NCI-H146 treated with DMSO at 0.1 percent for 48 hours (cell line): ENCODE data around the gene PRND.
A peak's percentile ranks its signal among the peaks of the same experiment; 100 is the strongest.
"Not testable (repeated sequence)": the region's sequence is repeated elsewhere in the genome, so short reads cannot be mapped to it uniquely, and the experiment has no call there.

ENCODE experiments used
- DNase-seq: peaks from one replicate; lab custom pipeline; 2025; ENCODE audit not compliant: unreplicated experiment; lab: John Stamatoyannopoulos, UW

PRND gene

DNA sequence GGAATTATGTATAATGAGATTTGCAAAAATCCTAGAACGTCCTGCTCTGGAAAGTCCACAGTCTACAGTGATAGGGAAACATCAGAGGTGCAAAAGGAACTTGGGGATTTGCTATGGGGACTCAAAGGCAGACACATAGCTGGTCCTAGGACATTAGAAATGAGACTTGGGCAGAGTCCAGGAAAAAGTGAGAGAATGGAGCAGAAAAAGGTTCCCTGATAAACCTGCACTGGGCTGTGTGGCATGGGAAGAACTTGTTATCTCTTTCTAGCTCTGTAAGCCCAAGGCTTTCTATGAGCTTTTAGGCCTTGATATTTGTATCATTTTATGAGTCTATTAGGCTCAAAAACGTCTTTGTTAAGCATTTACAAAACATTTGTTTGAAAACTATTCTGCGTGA lies 15.2 kb downstream of the PRND start:
- DNase-seq, result no peak

DNA sequence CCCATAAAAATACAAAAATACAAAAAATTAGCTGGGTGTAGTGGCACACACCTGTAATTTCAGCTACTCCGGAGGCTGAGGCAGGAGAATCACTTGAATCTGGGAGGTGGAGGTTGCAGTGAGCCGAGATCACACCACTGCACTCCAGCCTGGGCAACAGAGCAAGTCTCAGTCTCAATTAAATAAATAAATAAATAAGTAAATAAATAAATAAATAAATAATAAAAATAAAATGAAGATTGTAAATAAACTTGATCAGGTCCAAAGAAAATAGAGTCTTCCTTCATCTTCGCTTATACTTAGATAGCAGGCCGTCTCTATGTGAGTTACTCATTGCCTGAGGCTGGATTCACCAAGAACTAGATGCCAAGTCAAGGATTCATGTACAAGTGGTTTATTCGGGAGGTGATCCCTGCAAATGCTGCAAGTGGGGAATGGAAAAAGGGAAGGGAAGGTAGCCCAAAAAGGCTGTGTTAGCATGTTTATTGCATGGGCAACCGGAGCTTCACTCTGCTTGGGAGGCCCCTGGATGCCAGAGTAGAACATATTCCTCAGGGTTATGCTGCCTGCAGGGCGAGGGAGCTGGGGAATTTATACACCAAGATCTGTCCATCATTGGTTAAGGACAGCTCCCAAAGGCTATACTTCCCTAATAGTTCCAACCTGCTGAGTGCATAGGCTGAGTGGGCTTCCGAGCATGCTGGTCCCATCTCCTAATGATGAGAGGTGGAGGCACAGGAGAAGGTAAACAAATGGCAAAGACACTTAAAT lies 16.3 kb downstream of the PRND start:
- no peak for DNase-seq

DNA sequence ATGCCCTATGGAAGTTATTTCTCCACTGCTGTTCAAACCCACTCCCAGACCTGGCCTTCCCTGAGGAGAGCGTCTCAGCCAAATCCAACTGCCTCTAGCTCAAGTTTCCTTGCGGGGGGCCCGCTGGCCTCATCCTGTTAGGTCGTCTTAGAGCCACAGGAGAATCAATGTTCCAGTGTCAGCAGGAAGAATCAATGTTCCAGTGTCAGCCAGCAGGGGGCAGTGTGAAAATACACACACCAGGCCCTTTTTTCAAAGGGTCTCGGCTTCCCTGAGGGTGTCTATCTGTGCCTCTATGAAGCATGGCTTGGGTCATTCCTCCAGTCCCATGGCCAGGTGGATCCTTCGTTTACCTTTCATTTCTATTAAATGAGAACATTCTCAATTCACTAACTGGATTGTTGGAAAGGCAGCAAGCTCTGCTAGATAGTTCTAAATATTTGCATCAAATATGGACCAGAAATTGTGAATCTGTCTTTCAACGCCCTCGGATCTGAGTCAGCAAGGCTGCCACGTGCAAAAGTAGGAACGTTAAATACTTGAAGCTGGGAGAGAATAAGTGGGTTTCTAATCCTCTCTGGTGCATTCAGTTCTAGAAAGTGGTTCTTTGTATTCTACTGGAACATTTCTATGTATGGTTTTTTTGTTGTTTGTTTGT lies 19.2 kb downstream of the PRND start:
- DNase-seq, result no peak

DNA sequence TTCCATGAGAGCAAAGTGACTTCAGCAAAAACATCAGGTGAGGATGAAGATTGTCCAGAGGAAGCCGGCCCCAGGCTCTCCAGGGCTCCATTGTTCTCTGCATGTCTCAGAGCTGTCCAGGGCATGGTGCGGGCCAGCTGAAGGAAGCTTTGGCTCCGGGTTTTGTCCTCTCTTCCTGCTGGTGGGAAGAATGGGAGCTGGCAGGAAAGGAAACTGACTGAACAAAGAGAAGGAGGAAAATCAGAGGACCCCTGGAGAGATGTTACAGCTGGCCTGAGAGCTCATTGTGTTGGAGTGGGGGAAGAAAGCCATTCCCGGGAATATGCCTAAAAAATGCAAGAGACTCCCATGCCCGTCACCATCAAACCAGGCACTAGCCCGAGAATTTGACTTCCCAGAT lies 27.1 kb downstream of the PRND start:
- DNase-seq, result peak; percentile 56

DNA sequence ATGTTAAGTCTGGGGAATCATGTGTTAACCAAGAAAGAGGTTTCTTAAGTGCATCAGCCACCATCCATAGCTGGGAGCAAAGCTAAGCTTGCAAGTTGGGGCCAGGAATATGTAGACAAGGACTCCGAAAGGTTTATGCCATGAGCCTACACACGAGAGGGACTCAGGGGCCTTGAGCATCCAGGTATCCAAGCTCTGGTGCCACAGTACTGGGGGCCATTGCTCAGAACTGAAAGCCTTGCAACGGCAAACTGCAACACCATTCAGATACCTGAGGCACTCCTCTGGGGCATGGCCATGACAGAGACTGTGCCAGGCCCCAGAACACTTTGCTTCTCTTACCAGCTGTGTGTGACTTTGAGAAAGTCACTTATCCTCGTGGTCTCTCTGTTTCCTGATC lies 27.6 kb downstream of the PRND start:
- DNase-seq, result no peak

DNA sequence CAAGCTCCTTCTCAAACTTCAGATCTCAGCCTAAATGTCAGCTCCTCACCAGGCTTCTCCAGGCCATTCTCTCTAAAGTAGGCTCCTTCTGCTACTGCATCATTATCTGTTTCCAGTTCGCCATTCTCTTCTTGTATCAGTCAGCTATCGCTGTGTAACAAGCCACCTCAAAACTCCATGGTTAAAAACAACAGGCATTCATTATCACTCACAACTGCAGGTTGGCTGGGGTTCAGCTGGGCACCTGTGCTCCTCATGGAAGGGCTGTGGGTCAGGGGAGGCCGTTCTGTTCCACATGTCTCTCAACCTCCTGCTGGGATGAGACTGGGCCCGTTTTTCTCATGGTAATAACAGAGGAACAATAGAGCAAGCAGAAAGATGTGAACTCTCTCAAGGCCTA lies 28.7 kb downstream of the PRND start:
- no peak for DNase-seq

DNA sequence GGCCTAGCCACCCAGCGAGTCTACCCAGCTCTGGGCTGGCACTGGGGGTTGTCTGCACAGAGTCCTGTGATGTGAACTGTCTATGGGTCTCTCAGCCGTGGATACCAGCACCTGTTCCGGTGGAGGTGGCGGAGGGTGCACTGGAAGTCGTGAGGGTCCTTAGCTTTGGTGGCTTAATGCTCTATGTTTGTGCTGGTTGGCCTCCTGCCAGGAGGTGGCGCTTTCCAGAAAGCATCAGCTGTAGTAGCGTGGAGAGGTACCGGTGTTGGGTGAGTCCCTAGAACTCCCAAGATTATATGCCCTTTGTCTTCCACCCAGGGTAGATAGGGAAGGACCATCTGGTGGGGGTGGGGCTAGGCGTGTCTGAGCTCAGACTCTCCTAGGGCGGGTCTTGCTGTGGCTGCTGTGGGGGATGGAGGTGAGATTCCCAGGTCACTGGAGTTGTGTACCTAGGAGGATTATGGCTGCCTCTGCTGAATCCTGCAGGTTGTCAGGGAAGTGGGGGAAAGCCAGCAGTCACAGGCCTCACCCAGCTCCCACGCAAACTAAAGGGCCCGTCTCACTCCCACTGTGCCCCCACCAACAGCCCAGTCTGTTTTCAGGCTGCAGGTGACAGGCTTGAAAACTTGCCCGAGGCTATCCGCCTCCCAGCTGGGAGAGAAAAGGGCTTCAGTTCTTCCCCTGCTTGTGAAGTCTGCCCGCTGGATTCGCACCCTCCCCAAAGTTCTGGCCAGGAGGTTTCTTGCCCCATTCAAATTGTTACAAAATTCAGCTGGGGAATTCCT lies 37.6 kb downstream of the PRND start:
- peak; percentile 67 for DNase-seq

DNA sequence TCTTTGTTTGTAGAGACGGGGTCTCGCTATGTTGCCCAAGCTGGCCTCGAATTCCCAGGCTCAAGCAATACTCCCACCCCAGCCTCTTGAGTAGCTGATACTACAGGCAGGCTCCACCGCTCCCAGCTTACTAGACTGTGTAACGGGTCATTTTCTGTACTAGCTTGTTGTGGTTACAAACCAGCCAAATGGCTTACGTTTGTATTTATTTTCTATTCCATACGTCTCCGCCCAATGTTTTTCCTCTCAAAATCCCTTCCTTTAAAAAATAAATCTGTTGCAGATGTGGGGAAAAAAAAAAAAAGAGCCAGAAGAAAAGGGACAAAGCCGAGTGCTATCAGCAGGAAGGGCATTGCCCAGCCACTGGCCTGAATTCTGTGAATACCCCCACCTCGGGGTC lies 41.6 kb downstream of the PRND start:
- DNase-seq, result no peak

DNA sequence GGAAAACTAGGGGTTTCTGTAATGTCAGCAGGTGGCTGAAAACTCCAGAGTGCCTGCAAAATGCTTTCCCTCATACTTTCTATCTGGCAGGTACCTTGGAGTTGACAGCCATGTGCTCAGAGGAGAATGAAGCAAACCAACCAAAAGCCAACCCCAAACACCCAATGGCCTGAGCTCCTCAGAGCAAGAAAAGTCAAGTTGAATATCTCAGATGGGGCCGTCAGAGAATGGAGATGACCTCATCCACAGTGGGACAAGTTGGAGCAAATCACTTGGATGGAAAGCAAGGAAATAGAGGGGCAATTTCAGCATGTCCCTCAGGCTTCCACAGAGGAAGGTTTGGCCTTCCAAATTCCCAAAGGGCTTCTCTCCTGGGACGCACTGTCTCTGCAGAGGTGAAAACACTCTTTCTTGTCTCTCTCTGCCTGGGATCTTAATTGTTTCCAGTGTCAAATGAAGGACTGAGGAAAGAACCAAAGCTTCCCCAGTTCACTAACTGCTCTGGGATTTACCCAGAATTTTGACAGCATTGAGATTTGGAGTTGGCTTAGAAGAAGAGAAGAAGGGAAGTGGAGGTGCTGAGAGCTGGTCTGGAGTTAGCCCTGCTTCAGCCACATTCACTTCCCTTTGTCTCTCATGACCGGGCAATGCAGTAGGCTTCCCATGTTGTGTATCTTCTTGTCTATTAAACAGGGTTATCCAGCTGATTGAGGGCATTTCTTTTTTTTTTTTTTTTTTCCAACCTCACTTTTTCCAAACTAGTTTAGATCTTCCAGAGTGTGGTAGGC lies 42.2 kb downstream of the PRND start:
- no peak for DNase-seq

DNA sequence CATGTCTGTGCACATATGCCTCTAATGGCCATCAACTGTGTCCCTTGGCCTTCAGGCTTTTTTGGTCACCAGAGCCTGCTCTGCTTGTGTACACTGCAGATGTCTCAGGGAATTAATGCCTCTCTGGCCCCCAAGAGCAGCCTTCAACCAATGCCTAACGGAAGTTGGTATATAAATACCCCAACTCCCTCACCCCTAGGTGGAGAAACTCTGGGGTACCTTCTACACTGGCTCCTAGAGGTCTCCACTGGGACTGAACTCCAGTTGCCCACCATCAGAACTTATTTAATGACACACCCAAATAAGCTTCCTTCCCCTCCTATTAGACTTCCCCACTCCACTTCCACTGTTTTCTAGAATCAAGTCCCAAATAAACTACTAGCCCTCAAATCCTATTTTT lies 43.1 kb downstream of the PRND start:
- no peak for DNase-seq

DNA sequence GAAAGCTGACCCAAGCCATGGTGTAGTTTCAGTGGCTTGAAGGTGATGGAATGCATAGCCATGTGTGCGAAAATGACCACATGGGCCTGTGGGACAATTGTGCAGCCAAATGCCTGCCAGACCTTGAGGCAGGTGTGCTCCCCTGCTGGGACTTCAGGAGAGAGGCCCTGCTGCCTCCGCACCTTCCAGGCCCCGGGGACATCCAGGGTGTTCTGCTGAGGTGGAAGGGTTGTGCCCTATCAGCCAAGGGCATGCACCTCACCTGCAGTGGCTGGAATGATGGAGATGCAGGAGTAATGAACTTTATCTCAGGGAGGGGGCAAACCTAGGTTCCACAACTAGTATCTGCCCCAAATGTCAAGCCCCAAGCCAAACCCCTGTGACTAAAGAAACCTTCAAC lies 44.0 kb downstream of the PRND start:
- DNase-seq, result no peak

DNA sequence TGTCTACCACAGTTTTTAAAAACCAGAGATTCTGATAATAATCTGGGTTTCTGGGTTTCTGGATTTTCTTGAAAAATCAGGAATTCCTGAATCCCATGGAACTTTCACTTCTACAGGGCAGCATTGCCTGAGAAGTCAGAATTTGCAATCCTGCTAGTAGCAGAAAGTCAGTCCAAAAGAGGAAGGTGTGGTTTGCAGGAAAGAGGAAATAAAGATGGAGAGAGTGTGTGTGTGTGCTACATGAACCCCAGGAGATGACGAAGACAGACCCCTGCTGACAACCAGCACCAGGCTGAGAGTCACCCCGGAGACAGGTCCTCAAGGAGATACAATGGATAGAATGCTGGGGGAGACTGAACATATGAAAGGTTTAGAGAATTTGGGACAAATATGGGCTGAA lies 44.9 kb downstream of the PRND start:
- no peak for DNase-seq

DNA sequence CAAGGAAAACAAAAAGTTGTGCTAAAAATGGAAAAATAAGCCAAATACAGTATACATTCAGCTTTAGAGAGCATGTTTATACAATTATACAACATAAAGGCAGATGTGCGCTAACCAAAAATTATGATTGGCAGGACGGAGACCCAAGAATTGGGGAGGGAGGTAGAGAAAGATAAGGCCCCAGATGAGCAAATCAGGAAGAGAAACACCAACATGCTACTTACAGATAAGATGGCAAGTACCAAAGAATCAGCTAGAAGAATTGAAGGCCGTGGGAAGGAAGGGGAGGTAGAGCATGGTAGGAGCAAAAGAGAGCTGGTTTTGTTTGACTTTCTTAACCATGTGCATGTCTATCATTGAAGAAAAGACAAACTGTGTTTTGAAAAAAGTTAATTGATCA lies 45.4 kb downstream of the PRND start:
- no peak for DNase-seq

DNA sequence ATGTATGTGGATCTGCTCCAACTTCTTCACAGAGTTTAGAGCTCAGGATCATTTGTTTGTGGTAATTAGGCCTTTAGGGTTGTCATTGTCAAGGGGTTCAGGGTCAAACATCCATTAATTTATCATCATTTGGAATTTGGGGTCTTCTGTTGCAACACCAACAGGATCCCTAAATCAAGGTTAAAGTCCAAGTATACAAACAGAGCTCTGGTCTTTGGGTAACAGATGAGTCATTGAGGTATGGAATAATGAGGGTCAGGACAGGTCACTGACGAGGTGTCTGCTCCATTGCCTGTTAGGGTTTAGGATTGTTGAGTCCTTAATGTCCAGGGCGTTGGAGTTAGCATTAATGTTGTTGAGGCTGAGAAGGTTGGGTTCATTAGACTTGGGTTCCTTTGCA lies 47.6 kb downstream of the PRND start:
- no peak for DNase-seq

DNA sequence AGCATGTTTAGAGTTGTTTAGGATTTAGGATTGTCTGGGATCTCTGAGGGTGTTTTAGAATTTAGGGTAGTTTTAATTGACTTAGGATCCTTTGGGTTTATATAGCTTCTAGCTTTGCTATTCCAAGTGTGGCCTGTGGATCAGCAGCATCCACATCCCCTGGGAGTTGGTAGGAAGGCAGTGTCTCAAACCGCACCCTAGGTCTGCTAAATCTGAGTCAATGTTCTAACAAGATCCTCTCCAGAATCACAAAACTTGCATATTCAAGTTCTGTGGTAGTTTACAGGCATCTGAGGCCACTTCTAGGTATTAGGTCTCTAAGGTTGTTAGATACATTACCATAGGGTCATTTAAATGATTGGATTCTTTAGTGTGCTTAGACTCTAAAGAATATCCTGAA lies 48.3 kb downstream of the PRND start:
- no peak for DNase-seq

DNA sequence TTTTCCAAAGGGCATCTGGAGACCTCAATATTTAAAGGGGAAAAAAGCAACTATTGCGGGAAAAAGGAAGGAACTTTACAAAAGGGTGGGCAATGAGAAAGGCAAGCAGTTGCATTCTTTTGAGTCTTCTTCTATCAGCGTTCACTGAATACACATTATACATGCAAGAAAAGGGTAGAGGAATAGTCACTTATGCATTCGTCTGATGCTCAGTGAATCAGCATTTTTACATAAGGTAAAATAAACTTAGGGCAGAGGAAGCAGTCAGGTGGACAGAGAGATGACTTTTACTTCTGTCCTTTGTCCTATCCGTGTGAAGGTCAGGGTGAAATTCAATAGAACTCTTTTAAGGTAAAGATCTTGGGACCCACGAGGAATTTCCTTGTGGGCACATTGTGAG lies 49.3 kb downstream of the PRND start:
- no peak for DNase-seq

DNA sequence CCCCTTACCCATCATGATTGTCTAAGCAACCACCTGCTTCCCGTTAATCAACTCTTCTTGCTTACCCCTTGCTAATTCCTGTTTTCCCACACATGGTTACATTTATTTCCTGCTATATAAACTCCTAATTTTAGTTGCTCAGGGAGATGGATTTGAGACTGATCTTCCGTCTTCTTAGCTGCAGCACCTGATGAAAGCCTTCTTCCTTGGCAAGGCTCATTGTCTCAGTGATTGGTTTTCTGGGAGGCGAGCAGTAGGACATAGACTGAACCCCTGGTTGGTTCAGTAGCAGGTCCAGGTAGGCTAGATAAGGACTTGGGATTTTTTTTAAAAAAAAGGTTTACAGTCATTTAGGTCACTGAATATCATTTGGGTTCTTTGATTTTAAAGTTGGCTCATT lies 50.4 kb downstream of the PRND start:
- DNase-seq, result no peak

DNA sequence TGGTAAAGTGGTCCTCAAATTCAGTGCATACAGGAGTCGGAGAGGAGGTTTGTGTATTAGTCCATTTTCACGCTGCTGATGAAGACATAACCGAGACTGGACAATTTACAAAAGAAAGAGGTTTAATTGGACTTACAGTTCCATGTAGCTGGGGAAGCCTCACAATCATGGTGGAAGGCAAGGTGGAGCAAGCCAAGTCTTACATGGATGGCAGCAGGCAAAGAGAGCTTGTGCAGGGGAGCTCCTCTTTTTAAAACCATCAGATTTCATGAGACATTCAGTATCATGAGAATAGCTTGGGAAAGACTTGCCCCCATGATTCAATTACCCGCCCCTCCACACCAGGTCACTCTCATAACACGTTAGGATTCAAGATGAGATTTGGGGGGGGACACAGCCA lies 51.3 kb downstream of the PRND start:
- not testable (repeated sequence) for DNase-seq

DNA sequence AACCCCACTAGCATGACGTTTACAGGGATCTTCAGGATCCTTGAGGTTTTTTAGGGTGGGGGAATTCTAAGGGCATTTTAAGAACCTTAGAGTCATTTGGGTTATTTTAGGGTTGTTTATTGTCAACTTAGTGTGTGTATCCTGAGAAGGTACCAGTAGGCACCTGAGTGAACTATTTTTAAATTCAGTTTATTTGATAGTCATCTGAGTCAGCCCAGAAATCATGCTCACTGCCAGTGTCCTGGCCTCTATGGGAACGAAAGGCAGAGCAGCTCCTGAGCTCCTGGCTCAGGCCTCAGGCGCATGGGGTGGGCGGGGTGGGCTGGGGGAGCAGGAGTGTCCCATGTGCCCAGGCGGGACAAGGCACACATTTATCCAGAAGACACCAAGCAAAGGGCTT lies 52.0 kb downstream of the PRND start:
- DNase-seq, result no peak

DNA sequence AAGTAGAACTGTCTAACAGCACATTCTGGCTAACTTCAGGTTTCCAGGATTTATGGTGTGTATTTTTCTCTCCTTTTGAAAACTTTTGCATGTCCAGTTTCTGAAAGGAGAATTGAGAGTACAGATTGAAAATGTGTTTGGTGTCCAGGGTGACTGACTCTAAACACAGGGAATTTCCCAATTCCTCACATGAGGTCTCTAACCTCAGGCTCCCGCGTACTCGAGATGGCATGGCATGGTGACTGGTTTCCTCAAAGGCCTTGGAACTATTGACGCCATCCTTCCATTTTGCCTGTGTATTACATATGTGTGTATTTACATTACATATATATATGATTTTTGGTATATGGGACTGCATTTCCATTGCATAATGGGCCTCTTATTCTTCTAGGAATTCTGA lies 52.5 kb downstream of the PRND start:
- DNase-seq, result no peak

DNA sequence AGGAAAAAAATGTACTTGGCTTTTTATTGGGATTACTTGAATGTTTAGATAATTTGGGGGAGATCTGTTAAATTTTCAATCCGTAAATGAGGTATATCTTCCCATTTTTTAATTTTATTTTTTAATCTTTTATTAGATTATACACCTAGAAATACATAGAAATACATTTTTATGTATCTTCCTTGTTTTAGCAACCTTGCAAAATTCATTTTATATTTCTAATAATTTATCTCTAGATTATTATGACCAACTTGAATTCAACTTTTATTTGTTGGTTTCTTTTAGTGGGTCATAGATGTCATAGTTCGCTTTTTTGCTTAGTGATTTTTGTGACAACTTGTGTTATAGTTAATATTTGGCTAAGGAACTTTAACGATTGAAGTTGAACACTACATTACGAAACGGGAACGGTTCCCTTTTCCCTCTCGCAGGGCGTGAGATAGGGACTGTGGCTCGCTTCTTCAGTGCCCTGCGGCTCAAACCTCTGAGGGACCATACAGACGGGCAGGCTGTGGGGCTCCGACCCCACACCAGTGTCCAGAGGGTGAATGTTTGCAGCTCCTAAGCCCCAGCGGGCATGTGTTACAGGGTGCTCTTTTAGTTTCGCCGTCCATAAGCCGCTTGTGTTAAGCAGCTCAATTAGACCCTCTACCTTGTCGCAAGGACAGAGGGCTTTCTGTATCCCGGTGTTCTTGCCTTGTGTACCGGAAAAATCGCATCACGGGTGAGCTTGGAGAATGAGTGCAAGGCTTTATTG lies 53.8 kb downstream of the PRND start:
- no peak for DNase-seq
